HG02852 (cell line): ENCODE measurements around the gene BLOC1S3.
"Not testable (repeated sequence)": the region's sequence is repeated elsewhere in the genome, so short reads cannot be mapped to it uniquely, and the experiment has no call there.

Experiments used
- ATAC-seq: cut with Tn5 transposase; IDR thresholded peaks from one replicate; pipeline ENCODE4 v1.9.1; 2021; ENCODE audit warnings: mild to moderate bottlenecking, moderate library complexity; ENCODE audit not compliant: unreplicated experiment

Gene BLOC1S3

GRCh38 chr19:45218426-45218825 is 39.8 kb downstream of the BLOC1S3 start:
- no peak for ATAC-seq

- no peak for ATAC-seq
Observed at GRCh38 chr19:45218911-45219743, 40.5 kb downstream of the BLOC1S3 start.

GRCh38 chr19:45222724-45223123 is 44.1 kb downstream of the BLOC1S3 start:
- ATAC-seq, result no peak

GRCh38 chr19:45223879-45224278 is 45.3 kb downstream of the BLOC1S3 start:
- no peak for ATAC-seq

GRCh38 chr19:45224645-45225044 is 46.1 kb downstream of the BLOC1S3 start:
- ATAC-seq, result no peak

- ATAC-seq, result not testable (repeated sequence)
Observed at GRCh38 chr19:45229056-45229455, 50.5 kb downstream of the BLOC1S3 start.
